ENCODE data around the gene WNT3A.
"Not testable (repeated sequence)": the region's sequence is repeated elsewhere in the genome, so short reads cannot be mapped to it uniquely, and the experiment has no call there.

The WNT3A gene

GRCh38 chr1:227972283-227972679 is 34.5 kb upstream of the WNT3A start:
- H3K27me3 ChIP-seq (ENCODE audit: control insufficient read depth, insufficient read depth, low read length, poor library complexity, severe bottlenecking); H3K4me3 ChIP-seq (ENCODE audit: insufficient read depth, low read depth, low read length); H3K36me3 ChIP-seq (ENCODE audit: control insufficient read depth, insufficient read depth, low read length); H3K9me3 ChIP-seq (ENCODE audit: control insufficient read depth, low read length); H3K27ac ChIP-seq (ENCODE audit: insufficient read depth, low read depth, low read length, poor library complexity, severe bottlenecking); H3K4me1 ChIP-seq (ENCODE audit: control insufficient read depth, insufficient read depth, low read length): not testable (repeated sequence)
- WGBS, 2 experiments: 93 to 97% methylated on average over 11 to 12 of the region's 19 CpGs

GRCh38 chr1:227972843-227973374 is 33.9 kb upstream of the WNT3A start:
- H3K36me3 ChIP-seq (ENCODE audit: control insufficient read depth, insufficient read depth, low read length); H3K4me3 ChIP-seq (ENCODE audit: insufficient read depth, low read depth, low read length); H3K27me3 ChIP-seq (ENCODE audit: control insufficient read depth, insufficient read depth, low read length, poor library complexity, severe bottlenecking); H3K4me1 ChIP-seq (ENCODE audit: control insufficient read depth, insufficient read depth, low read length); H3K9me3 ChIP-seq (ENCODE audit: control insufficient read depth, low read length); H3K27ac ChIP-seq (ENCODE audit: insufficient read depth, low read depth, low read length, poor library complexity, severe bottlenecking): not testable (repeated sequence)
- 92 to 93% methylated on average over 22 of the region's 22 CpGs for WGBS, 2 experiments

- not testable (repeated sequence) for H3K27me3 ChIP-seq (ENCODE audit: control insufficient read depth, insufficient read depth, low read length, poor library complexity, severe bottlenecking); H3K4me3 ChIP-seq (ENCODE audit: insufficient read depth, low read depth, low read length); H3K27ac ChIP-seq (ENCODE audit: insufficient read depth, low read depth, low read length, poor library complexity, severe bottlenecking); H3K4me1 ChIP-seq (ENCODE audit: control insufficient read depth, insufficient read depth, low read length); H3K9me3 ChIP-seq (ENCODE audit: control insufficient read depth, low read length); H3K36me3 ChIP-seq (ENCODE audit: control insufficient read depth, insufficient read depth, low read length)
- 95% methylated on average over 30 of the region's 32 CpGs for whole genome bisulfite sequencing, 2 experiments
Observed at GRCh38 chr1:227973724-227974288, 33.0 kb upstream of the WNT3A start.

GRCh38 chr1:227975583-227976283 is 31.1 kb upstream of the WNT3A start:
- H3K27me3 ChIP-seq (ENCODE audit: control insufficient read depth, insufficient read depth, low read length, poor library complexity, severe bottlenecking); H3K4me3 ChIP-seq (ENCODE audit: insufficient read depth, low read depth, low read length); H3K9me3 ChIP-seq (ENCODE audit: control insufficient read depth, low read length); H3K36me3 ChIP-seq (ENCODE audit: control insufficient read depth, insufficient read depth, low read length); H3K27ac ChIP-seq (ENCODE audit: insufficient read depth, low read depth, low read length, poor library complexity, severe bottlenecking); H3K4me1 ChIP-seq (ENCODE audit: control insufficient read depth, insufficient read depth, low read length): not testable (repeated sequence)
- WGBS, 2 experiments: 86 to 87% methylated on average over 16 to 18 of the region's 21 CpGs

- Histone ChIP-seq H3K27me3 (ENCODE audit: control insufficient read depth, insufficient read depth, low read length, poor library complexity, severe bottlenecking) (peaks cover 21% of the 10 kb centered on the region), H3K4me1 (ENCODE audit: control insufficient read depth, insufficient read depth, low read length) (no peaks in the 10 kb centered on the region), H3K9me3 (ENCODE audit: control insufficient read depth, low read length) (no peaks in the 10 kb centered on the region), H3K4me3 (ENCODE audit: insufficient read depth, low read depth, low read length) (no peak overlapping the region), H3K27ac (ENCODE audit: insufficient read depth, low read depth, low read length, poor library complexity, severe bottlenecking) (no peak overlapping the region), H3K36me3 (ENCODE audit: control insufficient read depth, insufficient read depth, low read length) (no peaks in the 10 kb centered on the region)
- WGBS, 2 experiments: 92 to 98% methylated on average over 2 of the region's 2 CpGs
Observed at GRCh38 chr1:227987181-227987580, 19.6 kb upstream of the WNT3A start.

GRCh38 chr1:227994632-227995300 is 12.0 kb upstream of the WNT3A start:
- WGBS, 2 experiments: 76 to 79% methylated on average over 7 of the region's 7 CpGs
- no peak overlapping the region for H3K27ac ChIP-seq (ENCODE audit: insufficient read depth, low read depth, low read length, poor library complexity, severe bottlenecking)
- H3K4me1 ChIP-seq (ENCODE audit: control insufficient read depth, insufficient read depth, low read length): no peaks in the 10 kb centered on the region
- no peaks in the 10 kb centered on the region for H3K36me3 ChIP-seq (ENCODE audit: control insufficient read depth, insufficient read depth, low read length)
- no peak overlapping the region for H3K4me3 ChIP-seq (ENCODE audit: insufficient read depth, low read depth, low read length)
- H3K9me3 ChIP-seq (ENCODE audit: control insufficient read depth, low read length): peaks cover 3% of the 10 kb centered on the region
- H3K27me3 ChIP-seq (ENCODE audit: control insufficient read depth, insufficient read depth, low read length, poor library complexity, severe bottlenecking): peaks cover 10% of the 10 kb centered on the region

- no CpG with 5 or more reads among the region's 1 CpG for WGBS, 2 experiments
- H3K27me3 ChIP-seq (ENCODE audit: control insufficient read depth, insufficient read depth, low read length, poor library complexity, severe bottlenecking): peaks cover 18% of the 10 kb centered on the region
- peaks cover 3% of the 10 kb centered on the region for H3K9me3 ChIP-seq (ENCODE audit: control insufficient read depth, low read length)
- no peak overlapping the region for H3K27ac ChIP-seq (ENCODE audit: insufficient read depth, low read depth, low read length, poor library complexity, severe bottlenecking)
- no peaks in the 10 kb centered on the region for H3K4me1 ChIP-seq (ENCODE audit: control insufficient read depth, insufficient read depth, low read length)
- H3K36me3 ChIP-seq (ENCODE audit: control insufficient read depth, insufficient read depth, low read length): no peaks in the 10 kb centered on the region
- H3K4me3 ChIP-seq (ENCODE audit: insufficient read depth, low read depth, low read length): no peak overlapping the region
Observed at GRCh38 chr1:227996187-227996950, 10.4 kb upstream of the WNT3A start.

GRCh38 chr1:227998374-227999055 is 8.3 kb upstream of the WNT3A start:
- WGBS, 2 experiments: 83 to 84% methylated on average over 6 of the region's 6 CpGs
- H3K9me3 ChIP-seq (ENCODE audit: control insufficient read depth, low read length): peaks cover 3% of the 10 kb centered on the region

GRCh38 chr1:227999056-227999930 is 7.5 kb upstream of the WNT3A start:
- peaks cover 3% of the 10 kb centered on the region for H3K9me3 ChIP-seq (ENCODE audit: control insufficient read depth, low read length)
- 20 to 26% methylated on average over 7 of the region's 7 CpGs for WGBS, 2 experiments
- no peak overlapping the region for H3K4me3 ChIP-seq (ENCODE audit: insufficient read depth, low read depth, low read length)
- peaks cover 31% of the 10 kb centered on the region for H3K27me3 ChIP-seq (ENCODE audit: control insufficient read depth, insufficient read depth, low read length, poor library complexity, severe bottlenecking)
- H3K4me1 ChIP-seq (ENCODE audit: control insufficient read depth, insufficient read depth, low read length): peaks cover 1% of the 10 kb centered on the region
- no peak overlapping the region for H3K27ac ChIP-seq (ENCODE audit: insufficient read depth, low read depth, low read length, poor library complexity, severe bottlenecking)
- no peaks in the 10 kb centered on the region for H3K36me3 ChIP-seq (ENCODE audit: control insufficient read depth, insufficient read depth, low read length)

More at GRCh38 chr1:227998374-227999055, 8.3 kb upstream of the WNT3A start:
- H3K4me3 ChIP-seq (ENCODE audit: insufficient read depth, low read depth, low read length): no peak overlapping the region
- H3K27ac ChIP-seq (ENCODE audit: insufficient read depth, low read depth, low read length, poor library complexity, severe bottlenecking): no peak overlapping the region
- H3K27me3 ChIP-seq (ENCODE audit: control insufficient read depth, insufficient read depth, low read length, poor library complexity, severe bottlenecking): peaks cover 27% of the 10 kb centered on the region
- no peaks in the 10 kb centered on the region for H3K36me3 ChIP-seq (ENCODE audit: control insufficient read depth, insufficient read depth, low read length)
- H3K4me1 ChIP-seq (ENCODE audit: control insufficient read depth, insufficient read depth, low read length): no peaks in the 10 kb centered on the region
